ENCODE results near the gene FBXL14. TPM values are rescaled to one million over a fixed set of nuclear protein-coding genes. Genes with fewer than 3 reads are reported as not detected.

Gene FBXL14
- total and polyA plus RNA-seq, 9 of the 15 experiments (the other 6 are each of a cell fraction or from before 2014, with no cell fraction given) = 0.13 to 9.8 (median 3.3) TPM

DNA sequence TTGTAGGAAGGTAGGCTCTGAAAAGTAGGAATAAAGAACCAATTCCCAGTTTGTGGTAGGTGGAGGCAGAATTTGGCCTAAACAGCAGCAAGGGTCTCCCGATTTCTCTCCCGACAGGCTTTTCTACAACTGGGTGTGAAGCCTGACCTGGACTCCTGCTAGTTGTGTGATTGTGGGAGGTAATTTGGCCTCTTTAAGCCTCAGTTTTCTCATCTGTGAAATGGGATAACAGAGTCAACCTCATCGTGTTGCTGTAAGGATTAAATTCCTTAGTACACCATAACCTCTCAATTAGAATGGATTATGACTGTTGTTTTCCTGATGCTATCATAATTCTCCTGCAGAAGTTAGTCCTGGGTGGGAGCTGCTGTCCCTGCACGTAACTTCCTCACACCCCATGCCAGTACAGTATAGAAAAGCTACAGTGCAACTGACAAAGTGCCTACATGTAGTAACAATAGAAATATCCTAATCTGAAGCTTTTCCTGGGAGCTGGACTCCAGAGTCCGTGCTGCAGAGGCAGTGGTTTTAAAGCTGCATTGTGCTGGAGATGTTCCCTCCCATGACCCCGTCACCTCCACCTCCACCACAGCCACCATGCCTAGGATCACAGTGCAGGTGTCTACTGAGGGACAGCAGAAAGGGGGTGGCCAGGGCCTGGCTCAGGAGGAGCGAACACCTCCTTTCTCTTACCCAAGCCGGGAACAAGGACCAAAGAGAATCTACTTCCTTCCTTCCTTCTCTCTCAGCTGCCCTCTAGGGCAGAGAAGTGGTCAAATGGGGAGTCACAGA, 76.5 kb downstream of the FBXL14 start:
- no peak overlapping the region for H3K4me3 ChIP-seq
- TF ChIP-seq ZNF239 (CRISPR knock-in tag; IDR thresholded peaks at IDR 0.05) (no peak), GTF2A2 (tag; IDR thresholded peaks at IDR 0.05) (no peak), PURB (CRISPR knock-in tag; IDR thresholded peaks at IDR 0.05; ENCODE audit: low read depth) (no peak), ZBED1 (IDR thresholded peaks at IDR 0.05) (no peak), RCOR1 (IDR thresholded peaks at IDR 0.05; ENCODE audit: borderline replicate concordance in 1 of 2, low read depth in 2 of 2, low read length in 2 of 2) (peak in 1 of 2 experiments; percentile 40; a peak in 1 of 4 replicates), ZNF589 (CRISPR knock-in tag; IDR thresholded peaks at IDR 0.05; ENCODE audit: low read depth) (no peak), NELFE (IDR thresholded peaks at IDR 0.05; ENCODE audit: insufficient read depth, insufficient read length) (no peak), BCOR (IDR thresholded peaks at IDR 0.05) (peak; percentile 84), KDM1A (IDR thresholded peaks at IDR 0.05) (peak; percentile 31 to 34; a peak in 1 of 4 replicates), NRF1 (conservative IDR thresholded peaks at IDR 0.05 in 1 of 2, IDR thresholded peaks at IDR 0.05 in 1 of 2) (no peak), ADNP (tag; IDR thresholded peaks at IDR 0.05) (peak; percentile 24; the same call in 1 of the 2 replicates), ZNF143 (CRISPR knock-in tag; IDR thresholded peaks at IDR 0.05) (no peak), ZNF197 (CRISPR knock-in tag; IDR thresholded peaks at IDR 0.05; ENCODE audit: low read depth) (no peak), ETV1 (tag; conservative IDR thresholded peaks at IDR 0.05; ENCODE audit: low read depth) (no peak), SAFB (IDR thresholded peaks at IDR 0.05; ENCODE audit: borderline replicate concordance, low read depth, low read length) (no peak), DACH1 (IDR thresholded peaks at IDR 0.05; ENCODE audit: partially characterized antibody) (no peak), EZH2 (IDR thresholded peaks at IDR 0.05; ENCODE audit: borderline replicate concordance, low read depth, low read length) (no peak)
- TF ChIP-seq, protein P1, sequence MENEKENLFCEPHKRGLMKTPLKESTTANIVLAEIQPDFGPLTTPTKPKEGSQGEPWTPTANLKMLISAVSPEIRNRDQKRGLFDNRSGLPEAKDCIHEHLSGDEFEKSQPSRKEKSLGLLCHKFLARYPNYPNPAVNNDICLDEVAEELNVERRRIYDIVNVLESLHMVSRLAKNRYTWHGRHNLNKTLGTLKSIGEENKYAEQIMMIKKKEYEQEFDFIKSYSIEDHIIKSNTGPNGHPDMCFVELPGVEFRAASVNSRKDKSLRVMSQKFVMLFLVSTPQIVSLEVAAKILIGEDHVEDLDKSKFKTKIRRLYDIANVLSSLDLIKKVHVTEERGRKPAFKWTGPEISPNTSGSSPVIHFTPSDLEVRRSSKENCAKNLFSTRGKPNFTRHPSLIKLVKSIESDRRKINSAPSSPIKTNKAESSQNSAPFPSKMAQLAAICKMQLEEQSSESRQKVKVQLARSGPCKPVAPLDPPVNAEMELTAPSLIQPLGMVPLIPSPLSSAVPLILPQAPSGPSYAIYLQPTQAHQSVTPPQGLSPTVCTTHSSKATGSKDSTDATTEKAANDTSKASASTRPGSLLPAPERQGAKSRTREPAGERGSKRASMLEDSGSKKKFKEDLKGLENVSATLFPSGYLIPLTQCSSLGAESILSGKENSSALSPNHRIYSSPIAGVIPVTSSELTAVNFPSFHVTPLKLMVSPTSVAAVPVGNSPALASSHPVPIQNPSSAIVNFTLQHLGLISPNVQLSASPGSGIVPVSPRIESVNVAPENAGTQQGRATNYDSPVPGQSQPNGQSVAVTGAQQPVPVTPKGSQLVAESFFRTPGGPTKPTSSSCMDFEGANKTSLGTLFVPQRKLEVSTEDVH (IDR thresholded peaks at IDR 0.05; ENCODE audit: low read depth, partially characterized antibody) = no peak
- TF ChIP-seq, protein P2, sequence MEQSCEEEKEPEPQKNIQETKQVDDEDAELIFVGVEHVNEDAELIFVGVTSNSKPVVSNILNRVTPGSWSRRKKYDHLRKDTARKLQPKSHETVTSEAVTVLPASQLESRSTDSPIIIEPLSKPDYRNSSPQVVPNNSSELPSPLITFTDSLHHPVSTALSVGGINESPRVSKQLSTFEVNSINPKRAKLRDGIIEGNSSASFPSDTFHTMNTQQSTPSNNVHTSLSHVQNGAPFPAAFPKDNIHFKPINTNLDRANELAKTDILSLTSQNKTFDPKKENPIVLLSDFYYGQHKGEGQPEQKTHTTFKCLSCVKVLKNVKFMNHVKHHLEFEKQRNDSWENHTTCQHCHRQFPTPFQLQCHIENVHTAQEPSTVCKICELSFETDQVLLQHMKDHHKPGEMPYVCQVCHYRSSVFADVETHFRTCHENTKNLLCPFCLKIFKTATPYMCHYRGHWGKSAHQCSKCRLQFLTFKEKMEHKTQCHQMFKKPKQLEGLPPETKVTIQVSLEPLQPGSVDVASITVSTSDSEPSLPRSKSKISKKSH (CRISPR knock-in tag; IDR thresholded peaks at IDR 0.05) = no peak

More for the DNA sequence above, 76.5 kb downstream of the FBXL14 start:
- ChIA-PET CTCF (ENCODE audit: low intra/inter-chr PET ratio) (no interaction called here), POLR2A (interaction anchor here (1.5 kb wide), 1 partner anchor 58 kb away, joined by 4 read pairs; no protein-coding TSS in a partner anchor)
- BruUV-seq (replicated peaks) = no TSS peak
- intact Hi-C loops (cut with micrococcal nuclease) (loop anchor here (10.0 kb wide), 1 partner anchor 57 kb away; no protein-coding TSS in a partner anchor), in situ Hi-C loops (cut with MboI) (no loop called here)
- peak overlapping the region; percentile 32; the same call in 1 of the 2 replicates for H3K4me2 ChIP-seq (ENCODE audit: insufficient read depth, low read length)
- WGBS (ENCODE audit: insufficient coverage, low coverage, missing lambda C conversion rate) = 90% methylated on average over 4 of the region's 8 CpGs
- DNase-seq (ENCODE audit: extremely low read depth in 1 of 4, low spot score in 3 of 4) (no peak), FAIRE-seq (no peak), ATAC-seq (no peak)
- peak overlapping the region in 1 of 2 experiments; percentile 70; a peak in 1 of 4 replicates for H3K9ac ChIP-seq (ENCODE audit: insufficient read depth in 1 of 2, low read depth in 2 of 2, low read length in 2 of 2)
- H3K79me2 ChIP-seq (ENCODE audit: control insufficient read depth, insufficient read depth, low read length) = no peaks in the 10 kb centered on the region
- H3K27ac ChIP-seq (ENCODE audit: extremely low read depth, low read depth, low read length) = no peak overlapping the region
- peaks cover 8 to 11% of the 10 kb centered on the region in 2 experiments; a peak in 4 of 5 replicates for H3K4me1 ChIP-seq (replicated peaks in 1 of 2; ENCODE audit: control insufficient read depth in 2 of 2, insufficient read depth in 2 of 2, low read length in 2 of 2)
- no peaks in the 10 kb centered on the region for H3K36me3 ChIP-seq (ENCODE audit: control insufficient read depth, insufficient read depth, low read length)
- no peaks in the 10 kb centered on the region for H3K27me3 ChIP-seq (ENCODE audit: control insufficient read depth in 2 of 2, insufficient read depth in 2 of 2, low read length in 2 of 2)
- no peaks in the 10 kb centered on the region; the same call in 1 of the 2 replicates for H3K9me3 ChIP-seq (replicated peaks; ENCODE audit: control insufficient read depth, insufficient read depth, low read depth, low read length)
- H4K20me1 ChIP-seq (replicated peaks; ENCODE audit: control insufficient read depth, insufficient read depth, low read length) = no peaks in the 10 kb centered on the region
- no peaks in the 10 kb centered on the region for H3K9me1 ChIP-seq (ENCODE audit: control insufficient read depth, insufficient read depth, low read length)
- H2AFZ ChIP-seq (ENCODE audit: low read depth, low read length) = peak overlapping the region; percentile 32; the same call in 1 of the 2 replicates
